Thoracic aorta (tissue), 2 donors: ENCODE measurements around the gene CAPN8. TPM values are rescaled to one million over a fixed set of nuclear protein-coding genes. Genes with fewer than 3 reads are reported as not detected.

Experiments
- ATAC-seq: fragments of 150-250 bp; one replicate; pipeline ENCODE4 v1.8.0; 2017; ENCODE audit warnings: low read depth; ENCODE audit not compliant: insufficient number of reproducible peaks, low FRiP score
- DNase-seq: peaks from one replicate; pipeline ENCODE4 v3.0.0-alpha.2; 2020; ENCODE audit warnings: low spot score
- H3K27ac ChIP-seq, 2 donors: fragments of 200-600 bp; sonication (generic); 1 replicate in 1 of 2; 2 replicates in 1 of 2; pipeline ENCODE4 v1.5.1; 2016; ENCODE audit warnings: mild to moderate bottlenecking in 2 of 2, moderate library complexity in 2 of 2
- H3K27me3 ChIP-seq: fragments of 200-600 bp; sonication (generic); replicated peaks from 2 replicates; pipeline ENCODE4 v1.6.0; 2016; ENCODE audit warnings: mild to moderate bottlenecking; ENCODE audit not compliant: insufficient read depth
- H3K36me3 ChIP-seq: fragments of 200-600 bp; sonication (generic); one replicate; pipeline ENCODE4 v1.5.1; 2016
- H3K4me1 ChIP-seq, 2 donors: fragments of 200-600 bp; sonication (generic); 1 replicate in 1 of 2; 2 replicates in 1 of 2; pipeline versions ENCODE4 v1.5.1 to v1.6.0; 2016; ENCODE audit warnings: low read depth in 2 of 2, mild to moderate bottlenecking in 1 of 2; ENCODE audit not compliant: control insufficient read depth in 1 of 2
- H3K4me3 ChIP-seq: fragments of 200-600 bp; sonication (generic); 2 replicates; pipeline ENCODE4 v1.5.1; 2016; ENCODE audit warnings: mild to moderate bottlenecking
- H3K9me3 ChIP-seq: fragments of 200-600 bp; sonication (generic); 2 replicates; pipeline ENCODE4 v1.5.1; 2016
- CTCF ChIP-seq: fragments of 200-600 bp; sonication (generic); IDR thresholded peaks from one replicate; pipeline ENCODE4 v1.5.1; 2019; ENCODE audit warnings: antibody characterized with exemption
- total RNA-seq, 2 donors: library from RNA; depleted of rRNA; stranded (reverse); fragments of >200 nt; gene quantifications; one replicate each; pipeline versions ENCODE4 v1.1.0 to v1.2.3, GENCODE V29; 2016

CAPN8 gene
- total RNA-seq, 2 donors from 2014 or later = 17.5 TPM; not detected in 1

- TF ChIP-seq CTCF = no peak
- Histone ChIP-seq H3K36me3 (no peaks in the 10 kb centered on the region), H3K9me3 (no peaks in the 10 kb centered on the region), H3K27ac (no peak overlapping the region), H3K27me3 (no peaks in the 10 kb centered on the region), H3K4me1 (no peaks in the 10 kb centered on the region), H3K4me3 (no peak overlapping the region)
- no peak for DNase-seq
- no peak for ATAC-seq
Measured at GRCh38 chr1:223542831-223543230, 122.7 kb downstream of the CAPN8 start.

DNA sequence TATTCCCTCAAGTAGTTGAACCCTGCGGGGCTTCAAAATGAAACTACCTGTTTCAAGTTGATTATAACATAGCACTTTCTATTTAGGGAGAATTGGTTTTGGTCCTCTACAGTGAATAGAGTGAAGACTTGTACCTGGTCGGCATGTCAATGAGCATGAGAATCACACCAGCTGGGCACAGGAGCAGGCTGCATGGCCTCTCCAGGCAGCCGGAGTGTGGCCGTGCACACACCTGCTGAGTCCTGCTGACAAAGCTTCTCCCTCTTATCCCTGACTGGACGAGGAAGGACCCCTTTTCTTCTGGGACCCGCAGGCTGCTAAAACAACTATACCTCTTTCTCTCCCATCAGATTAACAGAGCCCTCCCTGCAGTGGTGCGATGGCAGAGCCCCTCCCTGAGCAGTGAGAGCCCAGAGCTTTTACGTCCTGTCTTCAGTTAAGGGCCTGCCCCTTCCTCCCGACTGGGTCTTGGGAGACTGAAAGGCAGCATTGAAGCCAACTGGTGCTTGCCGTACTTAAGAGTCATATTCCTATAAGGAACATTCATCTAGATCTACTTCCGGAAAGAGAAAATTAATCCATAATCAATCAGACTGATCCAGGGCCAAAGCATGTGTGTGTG lies 124.9 kb downstream of the CAPN8 start:
- H3K9me3 ChIP-seq = no peaks in the 10 kb centered on the region
- TF ChIP-seq CTCF = no peak
- H3K36me3 ChIP-seq = no peaks in the 10 kb centered on the region
- DNase-seq (no peak), ATAC-seq (no peak)
- H3K27ac ChIP-seq = no peak overlapping the region
- H3K27me3 ChIP-seq = no peaks in the 10 kb centered on the region
- H3K4me3 ChIP-seq = no peak overlapping the region
- H3K4me1 ChIP-seq = no peaks in the 10 kb centered on the region

DNA sequence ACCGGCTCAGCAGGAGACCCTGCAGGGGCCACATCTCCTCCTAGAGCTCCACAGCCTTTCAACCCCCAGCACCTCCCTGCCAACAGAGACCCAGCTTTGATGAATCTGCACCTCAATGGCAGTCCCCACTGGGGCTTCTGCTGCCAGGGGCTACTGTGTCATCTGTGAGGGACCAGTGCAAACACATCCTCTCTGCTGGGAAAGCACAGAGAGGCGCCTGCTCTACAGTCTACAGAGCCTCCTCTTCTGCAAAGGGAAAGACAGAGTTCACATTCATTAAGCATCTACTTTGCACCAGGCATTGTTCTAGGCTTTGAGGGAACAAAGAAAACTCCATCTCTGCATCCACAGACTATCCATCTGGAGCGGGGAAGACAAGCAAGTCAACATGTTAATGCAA lies 125.8 kb downstream of the CAPN8 start:
- no peak for TF ChIP-seq CTCF
- Histone ChIP-seq H3K27me3 (no peaks in the 10 kb centered on the region), H3K4me3 (no peak overlapping the region), H3K36me3 (no peaks in the 10 kb centered on the region), H3K4me1 (no peaks in the 10 kb centered on the region), H3K9me3 (no peaks in the 10 kb centered on the region), H3K27ac (no peak overlapping the region)
- DNase-seq = no peak
- ATAC-seq = no peak

GRCh38 chr1:223538981-223539380 lies 126.5 kb downstream of the CAPN8 start:
- ATAC-seq = no peak
- Histone ChIP-seq H3K27me3 (no peaks in the 10 kb centered on the region), H3K9me3 (no peaks in the 10 kb centered on the region), H3K36me3 (no peaks in the 10 kb centered on the region), H3K4me3 (no peak overlapping the region), H3K27ac (no peak overlapping the region), H3K4me1 (no peaks in the 10 kb centered on the region)
- DNase-seq = no peak
- TF ChIP-seq CTCF = no peak

- no peak for DNase-seq
Measured at GRCh38 chr1:223535319-223535718, 130.2 kb downstream of the CAPN8 start.

More at GRCh38 chr1:223535319-223535718, 130.2 kb downstream of the CAPN8 start:
- Histone ChIP-seq H3K9me3 (no peaks in the 10 kb centered on the region), H3K4me1 (no peaks in the 10 kb centered on the region), H3K4me3 (no peak overlapping the region), H3K36me3 (no peaks in the 10 kb centered on the region), H3K27me3 (no peaks in the 10 kb centered on the region), H3K27ac (no peak overlapping the region)
- TF ChIP-seq CTCF = no peak
- ATAC-seq = no peak
